Bronchial epithelial cell (primary cell): Measurements from ENCODE around the gene ASAP3. TPM values are rescaled to one million over a fixed set of nuclear protein-coding genes. Genes with fewer than 3 reads are reported as not detected.

Experiments
- DNase-seq: peaks from one replicate; pipeline ENCODE4 v3.0.0-alpha.2; 2010; ENCODE audit warnings: low read depth
- FAIRE-seq: peaks from 2 replicates; lab custom pipeline; 2011; peaks lifted over from hg19 to GRCh38; lab: Jason Lieb, UNC
- H3K27me3 ChIP-seq: 2 replicates; pipeline ENCODE4 v1.5.1; 2011; ENCODE audit warnings: low read length; ENCODE audit not compliant: control insufficient read depth, insufficient read depth
- H3K36me3 ChIP-seq: 2 replicates; pipeline ENCODE4 v1.5.1; 2011; ENCODE audit warnings: low read length; ENCODE audit not compliant: control insufficient read depth, insufficient read depth
- H3K4me3 ChIP-seq: 2 replicates; pipeline ENCODE4 v1.5.1; 2011; ENCODE audit warnings: mild to moderate bottlenecking, low read depth, low read length, control low read depth
- CTCF ChIP-seq: IDR thresholded peaks from 2 replicates; pipeline ENCODE4 v1.5.1; 2011; ENCODE audit warnings: mild to moderate bottlenecking, moderate library complexity, low read length, control low read depth, inconsistent platforms; ENCODE audit not compliant: insufficient read depth, severe bottlenecking
- total RNA-seq: library from RNA; depleted of rRNA; stranded (reverse); fragments of >200 nt; gene quantifications from 2 replicates; pipeline ENCODE4 v1.2.1, GENCODE V29; 2014

The ASAP3 gene
- total RNA-seq, 1 donor from 2014 or later, result 1.8 TPM

DNA sequence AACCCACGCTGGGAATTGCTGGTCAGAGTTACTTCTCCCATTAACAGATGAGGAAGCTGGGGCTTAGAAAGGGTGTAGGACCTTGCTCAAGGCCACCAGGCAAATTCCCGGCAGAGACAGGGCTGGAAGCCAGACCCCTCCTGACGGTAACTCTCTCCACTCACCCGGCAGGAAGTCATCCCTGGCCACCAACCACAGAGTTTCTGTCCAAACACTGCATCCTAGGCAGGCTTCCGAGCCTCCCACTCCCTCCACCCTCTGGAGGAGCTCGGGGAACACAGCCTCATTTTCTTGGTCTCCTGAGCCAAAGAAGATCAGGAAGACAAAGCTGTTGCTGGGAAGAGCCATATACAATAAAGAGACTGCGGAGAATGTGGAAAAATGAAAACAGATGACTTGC, 89.3 kb downstream of the ASAP3 start:
- DNase-seq, result no peak
- H3K36me3 ChIP-seq, result no peaks in the 10 kb centered on the region
- H3K4me3 ChIP-seq, result no peak overlapping the region
- H3K27me3 ChIP-seq, result no peaks in the 10 kb centered on the region
- no peak for FAIRE-seq
- TF ChIP-seq CTCF, result no peak

DNA sequence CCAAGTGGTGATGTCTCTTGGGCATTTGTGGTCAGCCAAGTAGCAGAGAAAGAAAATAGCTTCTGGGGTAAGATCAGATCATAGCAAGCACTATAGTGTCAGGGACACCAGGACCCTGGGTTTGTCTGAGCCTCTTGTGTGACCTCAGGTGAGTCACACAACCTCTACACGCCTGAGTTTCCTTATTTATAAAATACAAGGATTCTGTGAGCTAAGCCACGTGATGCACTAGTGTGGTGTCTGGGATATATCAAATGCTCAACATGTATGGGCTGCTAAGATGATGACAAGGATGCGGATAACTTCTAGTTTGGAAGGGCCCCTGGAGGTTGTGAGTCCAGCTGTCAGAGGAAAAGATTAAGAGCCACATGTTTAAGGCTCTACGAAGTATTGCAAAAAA, 89.8 kb downstream of the ASAP3 start:
- Histone ChIP-seq H3K27me3 (no peaks in the 10 kb centered on the region), H3K36me3 (no peaks in the 10 kb centered on the region), H3K4me3 (no peak overlapping the region)
- DNase-seq (peak; percentile 44), FAIRE-seq (no peak)
- no peak for TF ChIP-seq CTCF

- FAIRE-seq, result no peak
- no peak overlapping the region for H3K4me3 ChIP-seq
- no peaks in the 10 kb centered on the region for H3K36me3 ChIP-seq
- no peaks in the 10 kb centered on the region for H3K27me3 ChIP-seq
- TF ChIP-seq CTCF, result no peak
- no peak for DNase-seq
Measured at GRCh38 chr1:23393706-23394105, 90.3 kb downstream of the ASAP3 start.

- H3K4me3 ChIP-seq, result no peak overlapping the region
- DNase-seq, result no peak
- FAIRE-seq, result peak; percentile 100
- no peak for TF ChIP-seq CTCF
- no peaks in the 10 kb centered on the region for H3K36me3 ChIP-seq
- no peaks in the 10 kb centered on the region for H3K27me3 ChIP-seq
Measured at GRCh38 chr1:23392125-23392855, 91.7 kb downstream of the ASAP3 start.

- Histone ChIP-seq H3K27me3 (no peaks in the 10 kb centered on the region), H3K4me3 (no peak overlapping the region), H3K36me3 (no peaks in the 10 kb centered on the region)
- TF ChIP-seq CTCF, result no peak
- FAIRE-seq, result no peak
- no peak for DNase-seq
Measured at GRCh38 chr1:23389837-23390321, 94.1 kb downstream of the ASAP3 start.

DNA sequence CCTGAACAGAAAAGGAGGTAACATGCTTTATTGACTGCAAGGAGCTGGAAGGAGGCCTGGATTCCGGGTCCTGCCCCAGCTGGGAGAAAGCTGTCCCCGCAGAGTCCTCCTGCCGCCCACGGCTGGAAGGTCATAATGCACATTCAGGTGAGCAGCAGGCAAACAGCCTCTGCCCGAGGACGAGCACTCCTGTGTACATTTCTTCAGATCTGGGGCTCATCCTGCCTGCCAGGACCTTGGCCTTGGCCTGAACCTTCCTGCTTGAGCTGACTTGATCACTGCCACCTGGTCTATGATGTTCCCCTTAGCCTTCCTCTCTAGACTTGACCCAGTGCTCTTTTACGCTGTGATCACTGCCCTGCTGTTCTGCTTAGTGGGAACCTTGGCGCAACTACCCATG, 96.5 kb downstream of the ASAP3 start:
- no peak for TF ChIP-seq CTCF
- no peaks in the 10 kb centered on the region for H3K27me3 ChIP-seq
- H3K4me3 ChIP-seq, result no peak overlapping the region
- FAIRE-seq (no peak), DNase-seq (no peak)
- no peaks in the 10 kb centered on the region for H3K36me3 ChIP-seq
